ENCODE measurements around the gene ETS2. TPM values are rescaled to one million over a fixed set of nuclear protein-coding genes. Genes with fewer than 3 reads are reported as not detected.

The ETS2 gene
- total and polyA plus RNA-seq, 2 donors (not counting 1 experiment from before 2014, with no cell fraction given), result 1.9 to 5.6 TPM

- H3K4me1 Mint-ChIP-seq, result peaks cover 24% of the 10 kb centered on the region
- peaks cover 20% of the 10 kb centered on the region for H3K27me3 Mint-ChIP-seq
- Histone ChIP-seq H3K36me3 (replicated peaks in 1 of 2; ENCODE audit: control extremely low read depth in 1 of 2, control insufficient read depth in 1 of 2, extremely low read depth in 1 of 2, insufficient read depth in 2 of 2, low read length in 1 of 2) (no peaks in the 10 kb centered on the region), H3K79me2 (ENCODE audit: control insufficient read depth, insufficient read depth, low read length) (no peaks in the 10 kb centered on the region), H3K4me3 (ENCODE audit: control extremely low read depth in 1 of 5, extremely low read depth in 1 of 5, insufficient read depth in 1 of 5, low read depth in 2 of 5, low read length in 4 of 5) (peak overlapping the region in 1 of 5 experiments; percentile 86), H2AFZ (ENCODE audit: insufficient read depth, low read depth, low read length, poor library complexity, severe bottlenecking) (peak overlapping the region; percentile 12), H3K4me2 (replicated peaks; ENCODE audit: low read depth, low read length, poor library complexity, severe bottlenecking) (peak overlapping the region; percentile 96), H4K20me1 (ENCODE audit: control insufficient read depth, insufficient read depth, low read length, poor library complexity, severe bottlenecking) (no peaks in the 10 kb centered on the region), H3K9me3 (ENCODE audit: control extremely low read depth in 1 of 3, control insufficient read depth in 2 of 3, insufficient read depth in 1 of 3, low read length in 2 of 3) (peaks cover 0 to 3% (median 0%) of the 10 kb centered on the region in 3 donors), H3K27ac (ENCODE audit: low read length in 2 of 2) (no peak overlapping the region), H3K4me1 (ENCODE audit: control insufficient read depth in 2 of 2, insufficient read depth in 2 of 2, low read length in 2 of 2) (peaks cover 15 to 23% of the 10 kb centered on the region in 2 donors), H3K9ac (ENCODE audit: low read length) (no peak overlapping the region), H3K27me3 (replicated peaks in 1 of 4; ENCODE audit: control extremely low read depth in 1 of 4, control insufficient read depth in 3 of 4, insufficient read depth in 4 of 4, low read length in 3 of 4) (peaks cover 0 to 20% (median 11%) of the 10 kb centered on the region in 4 experiments)
- ATAC-seq (ENCODE audit: low read depth) (no peak), DNase-seq (no peak)
- no peak overlapping the region for H3K27ac Mint-ChIP-seq
- H3K4me3 Mint-ChIP-seq, result peak overlapping the region; percentile 45
- ChIA-PET POLR2A (no interaction called here), CTCF (interaction anchor here (0.7 to 1.1 kb wide), 2 partner anchors 76 to 230 kb away, joined by 3 to 4 read pairs; no protein-coding TSS in a partner anchor)
- no peaks in the 10 kb centered on the region for H3K9me3 Mint-ChIP-seq (ENCODE audit: insufficient read depth)
- no peak for TF ChIP-seq EZH2 (IDR thresholded peaks at IDR 0.05; ENCODE audit: borderline replicate concordance, insufficient read depth, low read depth, low read length, poor library complexity, severe bottlenecking)
- TF ChIP-seq CTCF (IDR thresholded peaks at IDR 0.05), result no peak
- 17% methylated on average over 1 of the region's 2 CpGs for WGBS (ENCODE audit: insufficient coverage)
- intact Hi-C loops (cut with micrococcal nuclease), result no loop called here
Measured at GRCh38 chr21:38807441-38807871, 1.7 kb downstream of the ETS2 start.

- ChIA-PET POLR2A (no interaction called here), CTCF (no interaction called here)
- Histone ChIP-seq H3K4me2 (replicated peaks; ENCODE audit: low read depth, low read length, poor library complexity, severe bottlenecking) (no peak overlapping the region), H3K9me3 (ENCODE audit: control extremely low read depth in 1 of 3, control insufficient read depth in 2 of 3, insufficient read depth in 1 of 3, low read length in 2 of 3) (peaks cover 0 to 3% (median 0%) of the 10 kb centered on the region in 3 donors), H3K4me3 (ENCODE audit: control extremely low read depth in 1 of 5, extremely low read depth in 1 of 5, insufficient read depth in 1 of 5, low read depth in 2 of 5, low read length in 4 of 5) (peak overlapping the region in 1 of 5 experiments; percentile 86), H3K9ac (ENCODE audit: low read length) (no peak overlapping the region), H3K36me3 (replicated peaks in 1 of 2; ENCODE audit: control extremely low read depth in 1 of 2, control insufficient read depth in 1 of 2, extremely low read depth in 1 of 2, insufficient read depth in 2 of 2, low read length in 1 of 2) (no peaks in the 10 kb centered on the region), H2AFZ (ENCODE audit: insufficient read depth, low read depth, low read length, poor library complexity, severe bottlenecking) (no peak overlapping the region), H3K27me3 (replicated peaks in 1 of 4; ENCODE audit: control extremely low read depth in 1 of 4, control insufficient read depth in 3 of 4, insufficient read depth in 4 of 4, low read length in 3 of 4) (peaks cover 0 to 20% (median 9%) of the 10 kb centered on the region in 4 experiments), H4K20me1 (ENCODE audit: control insufficient read depth, insufficient read depth, low read length, poor library complexity, severe bottlenecking) (no peaks in the 10 kb centered on the region), H3K4me1 (ENCODE audit: control insufficient read depth in 2 of 2, insufficient read depth in 2 of 2, low read length in 2 of 2) (peaks cover 15 to 23% of the 10 kb centered on the region in 2 donors), H3K79me2 (ENCODE audit: control insufficient read depth, insufficient read depth, low read length) (no peaks in the 10 kb centered on the region), H3K27ac (ENCODE audit: low read length in 2 of 2) (no peak overlapping the region)
- Mint-ChIP-seq H3K27me3 (peaks cover 16% of the 10 kb centered on the region), H3K27ac (no peak overlapping the region), H3K9me3 (ENCODE audit: insufficient read depth) (no peaks in the 10 kb centered on the region), H3K4me1 (peaks cover 24% of the 10 kb centered on the region), H3K4me3 (peak overlapping the region; percentile 8)
- TF ChIP-seq CTCF (IDR thresholded peaks at IDR 0.05), result no peak
- no peak for TF ChIP-seq EZH2 (IDR thresholded peaks at IDR 0.05; ENCODE audit: borderline replicate concordance, insufficient read depth, low read depth, low read length, poor library complexity, severe bottlenecking)
- 15% methylated on average over 5 of the region's 5 CpGs for WGBS (ENCODE audit: insufficient coverage)
- intact Hi-C loops (cut with micrococcal nuclease), result no loop called here
- ATAC-seq (ENCODE audit: low read depth), result no peak
- no peak for DNase-seq
Measured at GRCh38 chr21:38807986-38808385, 2.3 kb downstream of the ETS2 start.
